ENCODE data around the gene ARHGEF37. TPM values are rescaled to one million over a fixed set of nuclear protein-coding genes. Genes with fewer than 3 reads are reported as not detected.
A peak's percentile ranks its signal among the peaks of the same experiment; 100 is the strongest.

The ARHGEF37 gene
- total and polyA plus RNA-seq, 8 donors, result 4.2 to 7.3 (median 5.2) TPM

- TF ChIP-seq CTCF (IDR thresholded peaks at IDR 0.05), result no peak
- Histone ChIP-seq H3K27me3 (no peaks in the 10 kb centered on the region), H3K27ac (no peak overlapping the region), H3K4me3 (no peak overlapping the region), H3K36me3 (peaks cover 0 to 4% of the 10 kb centered on the region in 2 donors), H3K9me3 (no peaks in the 10 kb centered on the region), H3K4me1 (no peaks in the 10 kb centered on the region)
- DNase-seq (no peak), ATAC-seq (no peak)
- intact Hi-C loops (cut with DNase I), result no loop called here
Measured at GRCh38 chr5:149627070-149627469, 45.8 kb downstream of the ARHGEF37 start.

GRCh38 chr5:149628221-149628620 lies 46.9 kb downstream of the ARHGEF37 start:
- no peak for TF ChIP-seq CTCF (IDR thresholded peaks at IDR 0.05)
- ATAC-seq, result peak; percentile 22
- intact Hi-C loops (cut with DNase I), result no loop called here

GRCh38 chr5:149628846-149629388 lies 47.6 kb downstream of the ARHGEF37 start:
- Histone ChIP-seq H3K4me3 (no peak overlapping the region), H3K36me3 (no peaks in the 10 kb centered on the region), H3K4me1 (peaks cover 0 to 5% of the 10 kb centered on the region in 2 donors), H3K27me3 (no peaks in the 10 kb centered on the region), H3K9me3 (no peaks in the 10 kb centered on the region), H3K27ac (no peak overlapping the region)
- intact Hi-C loops (cut with DNase I), result no loop called here
- no peak for DNase-seq
- TF ChIP-seq CTCF (IDR thresholded peaks at IDR 0.05), result no peak
- no peak for ATAC-seq

More at GRCh38 chr5:149628221-149628620, 46.9 kb downstream of the ARHGEF37 start:
- no peaks in the 10 kb centered on the region for H3K27me3 ChIP-seq
- DNase-seq, result no peak
- no peaks in the 10 kb centered on the region for H3K9me3 ChIP-seq
- no peak overlapping the region for H3K4me3 ChIP-seq
- H3K27ac ChIP-seq, result no peak overlapping the region
- H3K4me1 ChIP-seq, result peaks cover 0 to 5% of the 10 kb centered on the region in 2 donors
- H3K36me3 ChIP-seq, result no peaks in the 10 kb centered on the region

- Histone ChIP-seq H3K27me3 (no peaks in the 10 kb centered on the region), H3K36me3 (no peaks in the 10 kb centered on the region), H3K4me3 (no peak overlapping the region), H3K9me3 (no peaks in the 10 kb centered on the region), H3K27ac (no peak overlapping the region), H3K4me1 (peaks cover 0 to 5% of the 10 kb centered on the region in 2 donors)
- DNase-seq, result no peak
- TF ChIP-seq CTCF (IDR thresholded peaks at IDR 0.05), result no peak
- intact Hi-C loops (cut with DNase I), result no loop called here
- ATAC-seq, result no peak
Measured at GRCh38 chr5:149629421-149629820, 48.1 kb downstream of the ARHGEF37 start.

- TF ChIP-seq CTCF (IDR thresholded peaks at IDR 0.05), result no peak
- H3K4me1 ChIP-seq, result peaks cover 0 to 5% of the 10 kb centered on the region in 2 donors
- H3K27ac ChIP-seq, result no peak overlapping the region
- no peak overlapping the region for H3K4me3 ChIP-seq
- no peaks in the 10 kb centered on the region for H3K36me3 ChIP-seq
- ATAC-seq (no peak), DNase-seq (no peak)
- intact Hi-C loops (cut with DNase I), result loop anchor here in 1 of 2 donors (10.0 kb wide), 1 partner anchor 364 kb away; no protein-coding TSS in a partner anchor
- H3K27me3 ChIP-seq, result no peaks in the 10 kb centered on the region
- no peaks in the 10 kb centered on the region for H3K9me3 ChIP-seq
Measured at GRCh38 chr5:149630337-149630736, 49.0 kb downstream of the ARHGEF37 start.
